ENCODE data around the gene ZBTB7C. TPM values are rescaled to one million over a fixed set of nuclear protein-coding genes. Genes with fewer than 3 reads are reported as not detected.

Gene ZBTB7C
- total and polyA plus RNA-seq, 2 donors (not counting 1 experiment from before 2014, with no cell fraction given): not detected

DNA sequence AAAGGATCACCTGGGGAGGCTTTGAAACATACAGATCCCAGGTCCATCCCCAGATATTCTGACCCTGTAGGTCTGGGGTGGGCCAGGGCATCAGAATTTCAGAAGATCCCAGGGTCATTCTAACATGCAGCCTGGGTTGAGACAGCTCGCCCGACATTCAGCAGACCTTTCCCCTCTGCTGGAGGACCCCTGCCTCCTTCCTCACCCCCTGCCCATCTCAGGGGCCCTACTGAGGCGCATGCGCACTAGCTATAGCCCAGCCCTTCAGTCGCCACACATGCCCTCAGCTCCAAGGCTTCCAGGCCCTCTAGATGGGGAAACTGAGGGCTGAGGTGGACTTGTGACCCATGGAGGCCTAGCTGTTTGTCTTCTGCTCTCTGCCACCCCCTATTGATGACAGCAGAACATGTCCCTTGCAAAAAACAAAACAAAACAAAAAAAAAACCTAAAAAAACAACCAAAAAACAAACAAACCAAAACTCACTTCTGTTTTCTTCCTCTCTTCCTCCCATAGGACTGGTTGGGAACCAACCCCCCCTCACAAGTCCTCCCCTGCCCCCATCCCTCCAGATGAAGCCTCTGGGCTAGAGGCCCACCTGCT, 91.3 kb downstream of the ZBTB7C start:
- no peak overlapping the region for H3K4me3 Mint-ChIP-seq
- Histone ChIP-seq H3K9me3 (ENCODE audit: control extremely low read depth in 1 of 3, control insufficient read depth in 2 of 3, insufficient read depth in 1 of 3, low read length in 2 of 3) (no peaks in the 10 kb centered on the region), H3K27me3 (replicated peaks in 1 of 4; ENCODE audit: control extremely low read depth in 1 of 4, control insufficient read depth in 3 of 4, insufficient read depth in 4 of 4, low read length in 3 of 4) (no peaks in the 10 kb centered on the region), H3K36me3 (replicated peaks in 1 of 2; ENCODE audit: control extremely low read depth in 1 of 2, control insufficient read depth in 1 of 2, extremely low read depth in 1 of 2, insufficient read depth in 2 of 2, low read length in 1 of 2) (no peaks in the 10 kb centered on the region), H3K4me3 (ENCODE audit: control extremely low read depth in 1 of 5, extremely low read depth in 1 of 5, insufficient read depth in 1 of 5, low read depth in 2 of 5, low read length in 4 of 5) (no peak overlapping the region), H3K4me1 (ENCODE audit: control insufficient read depth in 2 of 2, insufficient read depth in 2 of 2, low read length in 2 of 2) (no peaks in the 10 kb centered on the region), H3K4me2 (replicated peaks; ENCODE audit: low read depth, low read length, poor library complexity, severe bottlenecking) (no peak overlapping the region), H3K27ac (ENCODE audit: low read length in 2 of 2) (no peak overlapping the region), H4K20me1 (ENCODE audit: control insufficient read depth, insufficient read depth, low read length, poor library complexity, severe bottlenecking) (no peaks in the 10 kb centered on the region), H3K9ac (ENCODE audit: low read length) (no peak overlapping the region), H2AFZ (ENCODE audit: insufficient read depth, low read depth, low read length, poor library complexity, severe bottlenecking) (no peak overlapping the region), H3K79me2 (ENCODE audit: control insufficient read depth, insufficient read depth, low read length) (no peaks in the 10 kb centered on the region)
- no peak overlapping the region for H3K27ac Mint-ChIP-seq
- no peak for DNase-seq
- intact Hi-C loops (cut with micrococcal nuclease): no loop called here
- ATAC-seq (ENCODE audit: low read depth): no peak
- ChIA-PET POLR2A (no interaction called here), CTCF (interaction anchor here (1.2 kb wide), 1 partner anchor 94 kb away, joined by 4 read pairs; no protein-coding TSS in a partner anchor)
- WGBS (ENCODE audit: insufficient coverage): 97% methylated on average over 3 of the region's 5 CpGs
- no peaks in the 10 kb centered on the region for H3K9me3 Mint-ChIP-seq (ENCODE audit: insufficient read depth)
- no peak for TF ChIP-seq EZH2 (IDR thresholded peaks at IDR 0.05; ENCODE audit: borderline replicate concordance, insufficient read depth, low read depth, low read length, poor library complexity, severe bottlenecking)
- TF ChIP-seq, protein P1, sequence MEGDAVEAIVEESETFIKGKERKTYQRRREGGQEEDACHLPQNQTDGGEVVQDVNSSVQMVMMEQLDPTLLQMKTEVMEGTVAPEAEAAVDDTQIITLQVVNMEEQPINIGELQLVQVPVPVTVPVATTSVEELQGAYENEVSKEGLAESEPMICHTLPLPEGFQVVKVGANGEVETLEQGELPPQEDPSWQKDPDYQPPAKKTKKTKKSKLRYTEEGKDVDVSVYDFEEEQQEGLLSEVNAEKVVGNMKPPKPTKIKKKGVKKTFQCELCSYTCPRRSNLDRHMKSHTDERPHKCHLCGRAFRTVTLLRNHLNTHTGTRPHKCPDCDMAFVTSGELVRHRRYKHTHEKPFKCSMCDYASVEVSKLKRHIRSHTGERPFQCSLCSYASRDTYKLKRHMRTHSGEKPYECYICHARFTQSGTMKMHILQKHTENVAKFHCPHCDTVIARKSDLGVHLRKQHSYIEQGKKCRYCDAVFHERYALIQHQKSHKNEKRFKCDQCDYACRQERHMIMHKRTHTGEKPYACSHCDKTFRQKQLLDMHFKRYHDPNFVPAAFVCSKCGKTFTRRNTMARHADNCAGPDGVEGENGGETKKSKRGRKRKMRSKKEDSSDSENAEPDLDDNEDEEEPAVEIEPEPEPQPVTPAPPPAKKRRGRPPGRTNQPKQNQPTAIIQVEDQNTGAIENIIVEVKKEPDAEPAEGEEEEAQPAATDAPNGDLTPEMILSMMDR (IDR thresholded peaks at IDR 0.05): no peak
- H3K4me1 Mint-ChIP-seq: no peaks in the 10 kb centered on the region
- peaks cover 24% of the 10 kb centered on the region for H3K27me3 Mint-ChIP-seq

DNA sequence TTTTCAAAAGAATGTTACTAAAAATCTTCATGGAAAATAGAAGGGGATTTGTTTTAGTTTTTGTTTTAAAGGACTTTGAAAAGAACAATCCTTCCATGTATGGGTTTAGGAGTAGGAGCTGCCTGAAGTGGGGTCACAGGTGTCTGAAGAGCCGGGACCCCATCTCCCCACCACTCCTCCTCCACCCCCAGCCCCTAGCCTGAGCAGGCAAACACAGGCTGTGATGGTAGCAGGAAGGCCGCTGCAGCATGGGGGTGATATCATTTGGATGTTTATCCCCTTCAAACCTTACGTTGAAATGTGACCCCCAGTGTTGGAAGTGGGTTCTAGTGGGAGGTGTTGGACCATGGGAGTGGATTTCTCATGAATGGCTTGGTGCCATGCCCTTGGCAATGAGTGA, 93.0 kb downstream of the ZBTB7C start:
- TF ChIP-seq, protein P1 (IDR thresholded peaks at IDR 0.05): no peak
- no peak for TF ChIP-seq EZH2 (IDR thresholded peaks at IDR 0.05; ENCODE audit: borderline replicate concordance, insufficient read depth, low read depth, low read length, poor library complexity, severe bottlenecking)
- ATAC-seq (ENCODE audit: low read depth): no peak
- Histone ChIP-seq H3K79me2 (ENCODE audit: control insufficient read depth, insufficient read depth, low read length) (no peaks in the 10 kb centered on the region), H3K27me3 (replicated peaks in 1 of 4; ENCODE audit: control extremely low read depth in 1 of 4, control insufficient read depth in 3 of 4, insufficient read depth in 4 of 4, low read length in 3 of 4) (no peaks in the 10 kb centered on the region), H3K4me1 (ENCODE audit: control insufficient read depth in 2 of 2, insufficient read depth in 2 of 2, low read length in 2 of 2) (no peaks in the 10 kb centered on the region), H3K9me3 (ENCODE audit: control extremely low read depth in 1 of 3, control insufficient read depth in 2 of 3, insufficient read depth in 1 of 3, low read length in 2 of 3) (no peaks in the 10 kb centered on the region), H3K4me2 (replicated peaks; ENCODE audit: low read depth, low read length, poor library complexity, severe bottlenecking) (no peak overlapping the region), H4K20me1 (ENCODE audit: control insufficient read depth, insufficient read depth, low read length, poor library complexity, severe bottlenecking) (no peaks in the 10 kb centered on the region), H3K4me3 (ENCODE audit: control extremely low read depth in 1 of 5, extremely low read depth in 1 of 5, insufficient read depth in 1 of 5, low read depth in 2 of 5, low read length in 4 of 5) (no peak overlapping the region), H3K27ac (ENCODE audit: low read length in 2 of 2) (no peak overlapping the region), H2AFZ (ENCODE audit: insufficient read depth, low read depth, low read length, poor library complexity, severe bottlenecking) (no peak overlapping the region), H3K36me3 (replicated peaks in 1 of 2; ENCODE audit: control extremely low read depth in 1 of 2, control insufficient read depth in 1 of 2, extremely low read depth in 1 of 2, insufficient read depth in 2 of 2, low read length in 1 of 2) (no peaks in the 10 kb centered on the region), H3K9ac (ENCODE audit: low read length) (no peak overlapping the region)
- Mint-ChIP-seq H3K9me3 (ENCODE audit: insufficient read depth) (no peaks in the 10 kb centered on the region), H3K4me3 (no peak overlapping the region), H3K4me1 (no peaks in the 10 kb centered on the region), H3K27me3 (peaks cover 28% of the 10 kb centered on the region), H3K27ac (no peak overlapping the region)
- no peak for DNase-seq
- WGBS (ENCODE audit: insufficient coverage): 80% methylated on average over 1 of the region's 3 CpGs
- intact Hi-C loops (cut with micrococcal nuclease): no loop called here
- CTCF ChIA-PET: no interaction called here
- POLR2A ChIA-PET: no interaction called here

All from B cell (primary cell).